GM19324 (cell line): ENCODE results near the gene MAPKAP1.

Experiments used
- ATAC-seq: cut with Tn5 transposase; IDR thresholded peaks from one replicate; pipeline ENCODE4 v1.9.1; 2021; ENCODE audit warnings: mild to moderate bottlenecking, moderate library complexity; ENCODE audit not compliant: unreplicated experiment, low FRiP score

The MAPKAP1 gene

GRCh38 chr9:125521462-125522327 is 185.3 kb downstream of the MAPKAP1 start:
- ATAC-seq, result no peak

GRCh38 chr9:125519734-125520133 is 187.3 kb downstream of the MAPKAP1 start:
- no peak for ATAC-seq

DNA sequence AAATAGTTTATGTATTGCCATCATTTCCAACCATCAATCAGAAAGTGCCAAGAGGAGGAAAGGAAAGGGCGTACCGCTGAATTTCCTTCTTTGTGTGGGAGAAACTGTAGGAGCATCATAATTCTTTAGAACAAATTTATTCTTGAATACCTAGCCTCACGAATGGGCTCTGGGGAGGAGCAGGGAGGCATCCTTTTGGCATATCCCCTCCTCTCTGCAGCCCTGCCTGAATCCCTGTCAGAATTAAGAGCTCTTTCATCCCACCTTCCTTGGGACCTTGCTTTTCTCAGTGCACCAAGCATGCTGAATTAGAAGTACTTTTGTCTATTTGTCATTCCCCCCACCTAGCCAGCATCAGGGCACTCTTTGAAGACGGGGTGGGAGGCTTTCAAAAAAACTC is 189.4 kb downstream of the MAPKAP1 start:
- no peak for ATAC-seq

GRCh38 chr9:125515983-125516940 is 190.7 kb downstream of the MAPKAP1 start:
- ATAC-seq, result no peak

DNA sequence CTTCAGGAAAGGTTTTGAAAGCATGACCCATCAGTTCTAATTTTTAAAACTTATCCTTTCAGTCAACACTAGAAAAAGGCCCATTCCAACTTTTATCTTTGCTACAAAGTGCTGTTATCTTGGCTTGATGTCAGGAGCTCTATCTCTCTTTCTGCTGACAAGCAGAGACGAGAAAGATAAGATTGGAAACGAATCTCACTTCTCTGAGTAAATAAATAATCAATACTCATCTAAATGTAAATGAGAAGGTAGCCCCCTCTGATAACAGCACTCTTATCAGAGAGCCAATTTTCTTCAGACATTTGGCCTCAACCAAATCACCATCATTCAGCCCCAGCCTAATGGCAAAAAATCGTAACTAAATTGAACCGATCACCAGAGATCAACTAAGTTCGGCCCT is 191.7 kb downstream of the MAPKAP1 start:
- ATAC-seq, result no peak

GRCh38 chr9:125514468-125514867 is 192.5 kb downstream of the MAPKAP1 start:
- no peak for ATAC-seq

GRCh38 chr9:125513668-125514413 is 193.2 kb downstream of the MAPKAP1 start:
- ATAC-seq, result peak; percentile 68

GRCh38 chr9:125513303-125513667 is 193.7 kb downstream of the MAPKAP1 start:
- ATAC-seq, result no peak

GRCh38 chr9:125511789-125512660 is 195.0 kb downstream of the MAPKAP1 start:
- ATAC-seq, result no peak

- no peak for ATAC-seq
Measured at GRCh38 chr9:125510980-125511379, 196.0 kb downstream of the MAPKAP1 start.

DNA sequence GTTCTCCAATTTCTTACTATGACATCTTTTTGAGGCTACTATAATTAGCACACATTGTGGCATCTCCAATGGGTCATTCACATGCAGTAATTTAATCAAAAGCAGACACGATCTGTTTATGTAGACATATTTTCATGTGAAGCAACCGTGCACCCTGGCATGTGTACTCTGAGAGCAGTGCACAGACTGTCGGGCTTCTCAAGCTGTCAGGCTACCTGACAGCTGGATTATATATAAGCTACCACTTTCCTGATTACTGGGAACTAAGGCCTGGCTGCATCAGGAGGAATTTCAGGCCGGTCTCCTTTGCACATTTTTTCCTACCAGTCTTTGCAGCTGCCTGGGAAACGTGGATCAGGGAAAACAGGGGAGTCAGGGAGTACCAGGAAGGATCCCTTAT is 197.5 kb downstream of the MAPKAP1 start:
- ATAC-seq, result no peak

DNA sequence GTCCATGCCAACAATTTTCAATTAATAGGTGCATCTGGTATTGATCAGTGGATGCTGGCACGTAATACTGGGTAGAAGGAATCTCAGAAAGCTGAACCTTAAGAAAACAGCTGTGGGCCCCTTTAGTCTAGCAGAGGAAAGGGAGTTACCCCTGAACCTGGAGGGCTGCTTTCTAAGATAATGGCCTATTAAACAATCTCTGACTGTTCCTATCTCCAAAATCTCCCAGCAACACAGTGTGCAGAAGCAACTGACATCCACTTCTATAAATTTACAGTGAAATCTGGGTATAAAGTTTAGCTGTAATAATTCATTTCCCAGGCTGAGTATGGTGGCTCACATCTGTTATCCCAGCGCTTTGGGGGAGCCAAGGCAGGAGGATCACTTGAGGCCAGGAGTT is 198.8 kb downstream of the MAPKAP1 start:
- no peak for ATAC-seq

DNA sequence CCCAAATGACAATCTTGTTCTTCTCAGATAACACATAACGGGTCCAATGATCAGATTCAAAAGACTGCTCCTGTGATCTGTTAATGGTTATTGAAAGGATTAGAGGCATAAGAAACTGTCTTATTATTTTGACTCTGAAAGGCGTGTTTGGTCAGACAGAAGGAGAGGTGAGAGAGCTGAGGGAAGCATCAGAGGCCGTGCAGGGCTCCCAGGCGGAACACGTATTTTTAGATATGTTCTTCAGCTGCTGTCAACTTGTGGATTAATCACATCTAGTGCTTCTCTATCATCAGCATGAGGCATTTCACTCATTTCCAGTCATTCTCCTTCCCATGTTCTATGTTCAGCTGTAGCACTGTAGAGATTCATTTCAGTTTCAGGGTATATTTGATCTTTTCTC is 199.8 kb downstream of the MAPKAP1 start:
- no peak for ATAC-seq

GRCh38 chr9:125505988-125506438 is 201.0 kb downstream of the MAPKAP1 start:
- no peak for ATAC-seq

DNA sequence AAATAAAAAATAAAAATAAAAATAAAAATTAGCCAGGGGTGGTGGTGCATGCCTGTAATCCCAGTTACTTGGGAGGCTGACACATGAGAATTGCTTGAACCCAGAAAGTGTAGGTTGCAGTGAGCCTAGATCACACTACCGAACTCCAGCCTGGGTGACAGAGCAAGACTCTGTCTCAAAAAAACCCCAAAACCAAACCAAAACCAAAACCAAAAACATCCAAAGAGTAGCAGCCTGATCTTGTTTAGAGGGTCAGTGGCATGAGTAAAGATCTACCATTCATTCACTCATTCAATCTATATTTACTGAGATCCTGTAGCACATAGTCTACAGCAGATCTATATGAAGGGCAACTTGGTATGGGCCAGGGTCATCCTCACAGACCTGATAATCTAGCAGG is 202.4 kb downstream of the MAPKAP1 start:
- peak; percentile 49 for ATAC-seq

GRCh38 chr9:125497906-125498305 is 209.1 kb downstream of the MAPKAP1 start:
- ATAC-seq, result no peak

- no peak for ATAC-seq
Measured at GRCh38 chr9:125497478-125497877, 209.5 kb downstream of the MAPKAP1 start.

DNA sequence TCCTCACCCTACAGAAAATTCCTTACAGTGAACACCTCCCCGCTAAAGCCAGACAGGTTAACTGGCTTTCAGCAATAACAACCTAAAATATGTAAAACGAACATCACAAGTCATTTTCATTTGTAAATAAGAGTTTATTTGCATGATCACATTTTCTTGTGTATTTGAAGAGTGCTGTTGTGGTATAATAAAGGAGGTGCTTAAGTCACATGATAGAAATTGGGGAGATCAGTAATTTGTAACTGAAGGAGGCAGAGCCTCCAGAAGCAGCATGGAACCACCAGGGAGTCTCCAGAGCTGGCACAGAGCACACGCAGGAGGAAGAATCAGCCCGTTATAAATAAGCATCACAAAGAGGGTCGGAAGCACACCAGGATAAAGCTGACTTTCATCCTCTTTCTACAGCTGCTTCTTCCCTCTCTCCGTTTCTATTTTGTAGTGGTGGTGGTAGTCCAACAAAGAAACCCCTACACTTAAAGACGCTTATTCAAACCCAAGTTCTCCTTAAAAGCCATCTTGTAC is 210.6 kb downstream of the MAPKAP1 start:
- ATAC-seq, result no peak
